Loucy (cell line): ENCODE measurements around the gene NTPCR.

Experiments
- EZH2phosphoT487 ChIP-seq: fragments of 200-600 bp; IDR thresholded peaks from 2 replicates; pipeline ENCODE4 v1.6.1; 2018; ENCODE audit warnings: antibody characterized with exemption, mild to moderate bottlenecking, moderate library complexity, borderline replicate concordance
- TF ChIP-seq, protein P1 (sequence below): fragments of 200-600 bp; sonication (generic); conservative IDR thresholded peaks from 2 replicates; pipeline ENCODE4 v1.5.1; 2014; ENCODE audit warnings: mild to moderate bottlenecking, antibody characterized with exemption, low read length

GRCh38 chr1:233019083-233019482, 68.7 kb downstream of the NTPCR start:
- TF ChIP-seq, protein P1, sequence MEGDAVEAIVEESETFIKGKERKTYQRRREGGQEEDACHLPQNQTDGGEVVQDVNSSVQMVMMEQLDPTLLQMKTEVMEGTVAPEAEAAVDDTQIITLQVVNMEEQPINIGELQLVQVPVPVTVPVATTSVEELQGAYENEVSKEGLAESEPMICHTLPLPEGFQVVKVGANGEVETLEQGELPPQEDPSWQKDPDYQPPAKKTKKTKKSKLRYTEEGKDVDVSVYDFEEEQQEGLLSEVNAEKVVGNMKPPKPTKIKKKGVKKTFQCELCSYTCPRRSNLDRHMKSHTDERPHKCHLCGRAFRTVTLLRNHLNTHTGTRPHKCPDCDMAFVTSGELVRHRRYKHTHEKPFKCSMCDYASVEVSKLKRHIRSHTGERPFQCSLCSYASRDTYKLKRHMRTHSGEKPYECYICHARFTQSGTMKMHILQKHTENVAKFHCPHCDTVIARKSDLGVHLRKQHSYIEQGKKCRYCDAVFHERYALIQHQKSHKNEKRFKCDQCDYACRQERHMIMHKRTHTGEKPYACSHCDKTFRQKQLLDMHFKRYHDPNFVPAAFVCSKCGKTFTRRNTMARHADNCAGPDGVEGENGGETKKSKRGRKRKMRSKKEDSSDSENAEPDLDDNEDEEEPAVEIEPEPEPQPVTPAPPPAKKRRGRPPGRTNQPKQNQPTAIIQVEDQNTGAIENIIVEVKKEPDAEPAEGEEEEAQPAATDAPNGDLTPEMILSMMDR: no peak
- TF ChIP-seq EZH2phosphoT487: no peak
